Sigmoid colon (tissue), 7 donors: ENCODE results near the gene SLC30A3. TPM values are rescaled to one million over a fixed set of nuclear protein-coding genes. Genes with fewer than 3 reads are reported as not detected.

Experiments used
- DNase-seq: peaks from one replicate; pipeline ENCODE4 v3.0.0-alpha.2; 2019
- H3K27ac ChIP-seq, 4 donors: fragments of 200-600 bp; sonication (generic); one replicate each; pipeline ENCODE4 v1.5.1; 2016 to 2019; ENCODE audit warnings: mild to moderate bottlenecking in 1 of 4
- H3K27me3 ChIP-seq, 3 donors: fragments of 200-600 bp; sonication (generic); one replicate each; pipeline ENCODE4 v1.5.1; 2019; ENCODE audit warnings: mild to moderate bottlenecking in 1 of 3
- H3K36me3 ChIP-seq, 4 donors: fragments of 200-600 bp; sonication (generic); one replicate each; pipeline ENCODE4 v1.5.1; 2016 to 2019
- H3K4me1 ChIP-seq, 4 donors: fragments of 200-600 bp; sonication (generic); one replicate each; pipeline ENCODE4 v1.5.1; 2017 to 2019
- H3K4me3 ChIP-seq, 4 donors: fragments of 200-600 bp; sonication (generic); one replicate each; pipeline ENCODE4 v1.5.1; 2017 to 2019; ENCODE audit warnings: mild to moderate bottlenecking in 2 of 4, moderate library complexity in 1 of 4
- H3K9me3 ChIP-seq, 4 donors: fragments of 200-600 bp in 3 of 4; sonication (generic) in 3 of 4; one replicate each; pipeline versions ENCODE4 v1.5.1 to v1.6.1; 2013 to 2019
- CTCF ChIP-seq, 4 experiments: fragments of 450-650 bp in 3 of 4; fragments of 200-600 bp in 1 of 4; IDR thresholded peaks; one replicate each; pipeline ENCODE4 v1.5.1; 2016 to 2019; ENCODE audit warnings: antibody characterized with exemption in 4 of 4, mild to moderate bottlenecking in 3 of 4, moderate library complexity in 2 of 4
- EP300 ChIP-seq, 4 donors: sonication (generic); formaldehyde crosslinking; IDR thresholded peaks; one replicate each; pipeline ENCODE4 v1.6.1; 2017; ENCODE audit warnings: antibody characterized with exemption in 4 of 4
- POLR2A ChIP-seq, 2 donors: fragments of 450-650 bp; IDR thresholded peaks; one replicate each; pipeline ENCODE4 v1.6.1; 2016; ENCODE audit warnings: antibody characterized with exemption in 2 of 2, mild to moderate bottlenecking in 2 of 2, moderate library complexity in 2 of 2
- POLR2AphosphoS5 ChIP-seq, 4 donors: sonication (generic); formaldehyde crosslinking; IDR thresholded peaks; one replicate each; pipeline ENCODE4 v1.6.1; 2017; ENCODE audit warnings: antibody characterized with exemption in 4 of 4
- WGBS, 2 donors: extraction: QIAGEN DNeasy Blood & Tissue Kit; methylation state at CpG; one replicate each; pipeline ENCODE4 v1.1.7; 2013; 5-methylcytosine and 5-hydroxymethylcytosine counted together
- intact Hi-C: fragments of 100-400 bp; cut with DNase I; formaldehyde crosslinking; loops from one replicate; pipeline ENCODE4 v1.15.1; 2023
- polyA plus RNA-seq, 3 donors: library from polyadenylated mRNA; stranded (reverse); fragments of 200-250 nt; gene quantifications; one replicate each; pipeline ENCODE4 v1.2.3, GENCODE V29; 2013
- total RNA-seq, 4 donors: library from RNA; depleted of rRNA; stranded (reverse); fragments of >200 nt; gene quantifications; one replicate each; pipeline ENCODE4 v1.1.0, GENCODE V29; 2016
- donor health status: healthy with polysubstance abuse.
- donor health status: Bipolar disorder and iron deficiency.
- donor health status: healthy.

SLC30A3 gene
- total and polyA plus RNA-seq, 7 donors = 0.10 to 1.1 (median 0.60) TPM; not detected in 2

GRCh38 chr2:27264753-27265535, 2.1 kb upstream of the SLC30A3 start:
- no peaks in the 10 kb centered on the region for H3K36me3 ChIP-seq
- DNase-seq = no peak
- peak overlapping the region in 3 of 4 donors; percentile 15 to 30 (median 26) for H3K4me3 ChIP-seq
- H3K27me3 ChIP-seq = peaks cover 43 to 89% (median 72%) of the 10 kb centered on the region in 3 donors
- peaks cover 0 to 38% (median 37%) of the 10 kb centered on the region in 4 donors for H3K4me1 ChIP-seq
- H3K27ac ChIP-seq = no peak overlapping the region
- H3K9me3 ChIP-seq = no peaks in the 10 kb centered on the region
- TF ChIP-seq POLR2A (IDR thresholded peaks at IDR 0.05) (no peak), POLR2AphosphoS5 (IDR thresholded peaks at IDR 0.05) (peak in 1 of 4 donors; percentile 22), CTCF (IDR thresholded peaks at IDR 0.05) (peak in 2 of 4 experiments; percentile 29 to 30)
- intact Hi-C loops = no loop called here
- 4% methylated on average over 56 of the region's 56 CpGs for WGBS, 2 donors

- TF ChIP-seq EP300 (IDR thresholded peaks at IDR 0.05) = no peak
- TF ChIP-seq CTCF (IDR thresholded peaks at IDR 0.05) = no peak
- no peaks in the 10 kb centered on the region for H3K9me3 ChIP-seq
- DNase-seq = no peak
- H3K4me3 ChIP-seq = peak overlapping the region in 3 of 4 donors; percentile 15 to 30 (median 26)
- peaks cover 0 to 38% (median 37%) of the 10 kb centered on the region in 4 donors for H3K4me1 ChIP-seq
- 1 to 2% methylated on average over 38 of the region's 38 CpGs for WGBS, 2 donors
- no peaks in the 10 kb centered on the region for H3K36me3 ChIP-seq
- intact Hi-C loops = no loop called here
- H3K27ac ChIP-seq = no peak overlapping the region
- H3K27me3 ChIP-seq = peaks cover 43 to 95% (median 79%) of the 10 kb centered on the region in 3 donors
These were observed 1.5 kb upstream of the SLC30A3 start for GRCh38 chr2:27264253-27264752.

- H3K4me3 ChIP-seq = peak overlapping the region in 3 of 4 donors; percentile 42 to 50 (median 46)
- H3K27me3 ChIP-seq = peaks cover 45 to 100% (median 84%) of the 10 kb centered on the region in 3 donors
- no peak overlapping the region for H3K27ac ChIP-seq
- WGBS, 2 donors = 2 to 4% methylated on average over 46 of the region's 46 CpGs
- intact Hi-C loops = no loop called here
- no peaks in the 10 kb centered on the region for H3K9me3 ChIP-seq
- no peak for DNase-seq
- no peaks in the 10 kb centered on the region for H3K36me3 ChIP-seq
- peaks cover 0 to 38% (median 37%) of the 10 kb centered on the region in 4 donors for H3K4me1 ChIP-seq
- TF ChIP-seq CTCF (IDR thresholded peaks at IDR 0.05) = no peak
- TF ChIP-seq POLR2A (IDR thresholded peaks at IDR 0.05) = no peak
- TF ChIP-seq EP300 (IDR thresholded peaks at IDR 0.05) = no peak
- TF ChIP-seq POLR2AphosphoS5 (IDR thresholded peaks at IDR 0.05) = no peak
These were observed 723 bp upstream of the SLC30A3 start for GRCh38 chr2:27263287-27264252.

- 4 to 5% methylated on average over 40 of the region's 40 CpGs for WGBS, 2 donors
- DNase-seq = no peak
- Histone ChIP-seq H3K9me3 (no peaks in the 10 kb centered on the region), H3K4me1 (peaks cover 0 to 38% (median 37%) of the 10 kb centered on the region in 4 donors), H3K36me3 (no peaks in the 10 kb centered on the region), H3K4me3 (peak overlapping the region in 3 of 4 donors; percentile 42 to 50 (median 46)), H3K27ac (no peak overlapping the region), H3K27me3 (peaks cover 47 to 99% (median 87%) of the 10 kb centered on the region in 3 donors)
- no peak for TF ChIP-seq CTCF (IDR thresholded peaks at IDR 0.05)
- TF ChIP-seq EP300 (IDR thresholded peaks at IDR 0.05) = no peak
- TF ChIP-seq POLR2A (IDR thresholded peaks at IDR 0.05) = no peak
- no peak for TF ChIP-seq POLR2AphosphoS5 (IDR thresholded peaks at IDR 0.05)
- intact Hi-C loops = no loop called here
These were observed 935 bp downstream of the SLC30A3 start for GRCh38 chr2:27261926-27262298.
